Left ventricle myocardium inferior (tissue), 1 donor: ENCODE results near the gene RNF38. TPM values are rescaled to one million over a fixed set of nuclear protein-coding genes. Genes with fewer than 3 reads are reported as not detected.

Source experiments
- DNase-seq: peaks from one replicate; pipeline ENCODE4 v3.0.0-alpha.2; 2020
- H3K27ac ChIP-seq: fragments of 200-600 bp; replicated peaks from 2 replicates; pipeline ENCODE4 v1.8.0; 2021
- H3K27me3 ChIP-seq: fragments of 200-600 bp; 2 replicates; pipeline ENCODE4 v1.8.0; 2021; ENCODE audit warnings: low read depth
- H3K36me3 ChIP-seq: fragments of 200-600 bp; 2 replicates; pipeline ENCODE4 v1.8.0; 2021
- H3K4me1 ChIP-seq: fragments of 200-600 bp; 2 replicates; pipeline ENCODE4 v1.8.0; 2021
- H3K4me3 ChIP-seq: fragments of 200-600 bp; 2 replicates; pipeline ENCODE4 v1.8.0; 2021; ENCODE audit warnings: mild to moderate bottlenecking, moderate library complexity
- H3K9me3 ChIP-seq: fragments of 200-600 bp; replicated peaks from 2 replicates; pipeline ENCODE4 v1.8.0; 2021
- CTCF ChIP-seq: fragments of 200-600 bp; IDR thresholded peaks from 2 replicates; pipeline ENCODE4 v1.8.0; 2021; ENCODE audit warnings: antibody characterized with exemption, mild to moderate bottlenecking, borderline replicate concordance
- intact Hi-C: fragments of 100-400 bp; cut with micrococcal nuclease; formaldehyde crosslinking; loops from one replicate; pipeline ENCODE4 v1.11.0; 2022
- total RNA-seq: library from RNA; stranded (reverse); fragmentation: NEBNext Ultra II Directional; extraction: Animal tissue kit (Norgen Biotek cat#: 25700); gene quantifications from one replicate; pipeline ENCODE4 v1.2.1, GENCODE V29; 2021
- donor health status: DM: no; HTN: yes; CAD: no; lungs with severe emphysema.

Gene RNF38
- total RNA-seq, 1 donor from 2014 or later: 25.7 TPM

GRCh38 chr9:36407122-36407723 lies 7.2 kb upstream of the RNF38 start:
- Histone ChIP-seq H3K9me3 (no peaks in the 10 kb centered on the region), H3K4me3 (no peak overlapping the region), H3K27ac (peak overlapping the region; percentile 18), H3K4me1 (peaks cover 10% of the 10 kb centered on the region), H3K27me3 (no peaks in the 10 kb centered on the region), H3K36me3 (no peaks in the 10 kb centered on the region)
- intact Hi-C loops: loop anchor here (2.0 to 5.0 kb wide), 2 partner anchors 45 to 150 kb away; no protein-coding TSS in a partner anchor
- TF ChIP-seq CTCF: peak; percentile 96
- DNase-seq: no peak

GRCh38 chr9:36402536-36402935 lies 2.5 kb upstream of the RNF38 start:
- Histone ChIP-seq H3K9me3 (no peaks in the 10 kb centered on the region), H3K27ac (no peak overlapping the region), H3K4me1 (peaks cover 46% of the 10 kb centered on the region), H3K36me3 (no peaks in the 10 kb centered on the region), H3K4me3 (no peak overlapping the region), H3K27me3 (no peaks in the 10 kb centered on the region)
- intact Hi-C loops: no loop called here
- no peak for DNase-seq
- no peak for TF ChIP-seq CTCF

- Histone ChIP-seq H3K4me3 (peak overlapping the region; percentile 84), H3K9me3 (no peaks in the 10 kb centered on the region), H3K4me1 (peaks cover 47% of the 10 kb centered on the region), H3K27me3 (no peaks in the 10 kb centered on the region), H3K36me3 (no peaks in the 10 kb centered on the region), H3K27ac (peak overlapping the region; percentile 94)
- TF ChIP-seq CTCF: no peak
- intact Hi-C loops: no loop called here
- no peak for DNase-seq
Observed at GRCh38 chr9:36401897-36402480, 1.9 kb upstream of the RNF38 start.

- H3K4me1 ChIP-seq: peaks cover 48% of the 10 kb centered on the region
- DNase-seq: no peak
- H3K27me3 ChIP-seq: no peaks in the 10 kb centered on the region
- H3K27ac ChIP-seq: peak overlapping the region; percentile 94
- H3K36me3 ChIP-seq: no peaks in the 10 kb centered on the region
- peak overlapping the region; percentile 84 for H3K4me3 ChIP-seq
- no peak for TF ChIP-seq CTCF
- intact Hi-C loops: no loop called here
- no peaks in the 10 kb centered on the region for H3K9me3 ChIP-seq
Observed at GRCh38 chr9:36401164-36401740, 1.2 kb upstream of the RNF38 start.

- Histone ChIP-seq H3K36me3 (no peaks in the 10 kb centered on the region), H3K27ac (peak overlapping the region; percentile 94), H3K4me1 (peaks cover 56% of the 10 kb centered on the region), H3K27me3 (no peaks in the 10 kb centered on the region), H3K4me3 (peak overlapping the region; percentile 84), H3K9me3 (no peaks in the 10 kb centered on the region)
- TF ChIP-seq CTCF: peak; percentile 21
- intact Hi-C loops: no loop called here
- peak; percentile 90 for DNase-seq
Observed at GRCh38 chr9:36400332-36401163, 479 bp upstream of the RNF38 start.
